A549 (cell line): ENCODE data around the gene TAF8. TPM values are rescaled to one million over a fixed set of nuclear protein-coding genes. Genes with fewer than 3 reads are reported as not detected.

Experiments
- ATAC-seq, 2 experiments: fragments of 200-7000 bp in 1 of 2; fragments of >200 bp in 1 of 2; cut with Nextera tagmentation in 1 of 2; cut with Tn5 transposase in 1 of 2; 3 replicates each; pipeline versions ENCODE4 v1.8.0 to v1.9.1; 2018 to 2020; ENCODE audit warnings: mild to moderate bottlenecking in 1 of 2, moderate library complexity in 1 of 2
- CTCF ChIA-PET: fragments of 300-600 bp; sonication (Branson Sonifier 250); formaldehyde crosslinking; extraction: SDS; loops from one replicate; lab custom pipeline; 2021; ENCODE audit warnings: antibody characterized with exemption, inconsistent platforms; lab: Yijun Ruan, JAX
- POLR2A ChIA-PET: fragments of 350-600 bp; formaldehyde crosslinking; extraction: SDS; loops from one replicate; lab custom pipeline; 2021; ENCODE audit warnings: antibody characterized with exemption, inconsistent platforms; lab: Yijun Ruan, JAX
- DNase-seq, 2 experiments: peaks; one replicate each; pipeline versions ENCODE4 v3.0.0 to v3.0.0-alpha.2; 2011 to 2016; ENCODE audit warnings: low read depth in 1 of 2, low spot score in 1 of 2
- FAIRE-seq: peaks from 2 replicates; lab custom pipeline; 2011; peaks lifted over from hg19 to GRCh38; lab: Jason Lieb, UNC
- H3K27ac ChIP-seq, 2 experiments: fragments of >200 bp; sonication (Bioruptor Twin); formaldehyde crosslinking; 3 replicates each; pipeline ENCODE4 v1.5.1; 2016 to 2017
- H3K4me1 ChIP-seq: fragments of >200 bp; sonication (Bioruptor Twin); formaldehyde crosslinking; 3 replicates; pipeline ENCODE4 v1.6.1; 2016
- H3K4me2 ChIP-seq: fragments of >200 bp; sonication (Bioruptor Twin); formaldehyde crosslinking; 3 replicates; pipeline ENCODE4 v1.6.1; 2016
- H3K4me3 ChIP-seq: fragments of >200 bp; sonication (Bioruptor Twin); formaldehyde crosslinking; 3 replicates; pipeline ENCODE4 v1.5.1; 2016
- H3K9me3 ChIP-seq: fragments of >200 bp; sonication (Bioruptor Twin); formaldehyde crosslinking; 3 replicates; pipeline ENCODE4 v1.6.1; 2016
- CBX8 ChIP-seq: fragments of 200-600 bp; sonication (generic); IDR thresholded peaks from 2 replicates; pipeline ENCODE4 v1.6.1; 2016
- EP300 ChIP-seq, 2 experiments: fragments of >200 bp; sonication (Bioruptor Twin); formaldehyde crosslinking; IDR thresholded peaks; 2 replicates in 1 of 2; 3 replicates in 1 of 2; pipeline ENCODE4 v1.6.1; 2016 to 2017
- FOSB ChIP-seq: fragments of 250-450 bp; sonication (Bioruptor Pico); IDR thresholded peaks from 2 replicates; pipeline ENCODE4 v1.5.0; 2020; ENCODE audit warnings: mild to moderate bottlenecking, moderate library complexity
- FOSL2 ChIP-seq, 2 experiments: fragments of 450-650 bp in 1 of 2; fragments of >200 bp in 1 of 2; sonication (Bioruptor Twin) in 1 of 2; formaldehyde crosslinking; IDR thresholded peaks; 2 replicates each; pipeline versions ENCODE4 v1.5.0 to v1.6.1; 2016 to 2020; ENCODE audit warnings: mild to moderate bottlenecking in 1 of 2, moderate library complexity in 1 of 2
- HEYL ChIP-seq: fragments of 250-450 bp; sonication (Bioruptor Pico); IDR thresholded peaks from 2 replicates; pipeline ENCODE4 v1.8.0; 2021; ENCODE audit warnings: mild to moderate bottlenecking, moderate library complexity
- JUN ChIP-seq, 2 experiments: fragments of >200 bp; sonication (Bioruptor Twin); formaldehyde crosslinking; IDR thresholded peaks; 2 replicates in 1 of 2; 3 replicates in 1 of 2; pipeline ENCODE4 v1.6.1; 2016 to 2017
- KDM1A ChIP-seq: fragments of 200-600 bp; sonication (generic); IDR thresholded peaks from 2 replicates; pipeline ENCODE4 v1.6.1; 2016; ENCODE audit warnings: low read depth, mild to moderate bottlenecking
- KDM5A ChIP-seq: fragments of 200-600 bp; sonication (generic); IDR thresholded peaks from 2 replicates; pipeline ENCODE4 v1.6.1; 2016; ENCODE audit warnings: antibody characterized with exemption, mild to moderate bottlenecking
- NFE2L2 ChIP-seq: fragments of 150-350 bp; conservative IDR thresholded peaks from 2 replicates; pipeline ENCODE4 v1.6.1; 2014; ENCODE audit warnings: low read length
- NR3C1 ChIP-seq: fragments of >200 bp; sonication (Bioruptor Twin); formaldehyde crosslinking; IDR thresholded peaks from 3 replicates; pipeline ENCODE4 v1.6.1; 2017
- PBX3 ChIP-seq: IDR thresholded peaks from 2 replicates; pipeline ENCODE4 v1.6.1; 2012
- POLR2A ChIP-seq: IDR thresholded peaks from 2 replicates; pipeline ENCODE4 v1.6.1; 2012; ENCODE audit warnings: mild to moderate bottlenecking, low read length
- RARB ChIP-seq: fragments of 250-450 bp; sonication (Bioruptor Pico); IDR thresholded peaks from 2 replicates; pipeline ENCODE4 v1.8.0; 2021; ENCODE audit warnings: mild to moderate bottlenecking, moderate library complexity
- REST ChIP-seq: fragments of 200-600 bp; sonication (generic); IDR thresholded peaks from 2 replicates; pipeline ENCODE4 v1.6.1; 2016; ENCODE audit warnings: antibody characterized with exemption, mild to moderate bottlenecking, moderate library complexity
- RNF2 ChIP-seq: fragments of 200-600 bp; sonication (generic); IDR thresholded peaks from 2 replicates; pipeline ENCODE4 v1.6.1; 2016; ENCODE audit warnings: low read depth, mild to moderate bottlenecking, antibody characterized with exemption, moderate library complexity, borderline replicate concordance
- SMC3 ChIP-seq: fragments of >200 bp; sonication (Bioruptor Twin); formaldehyde crosslinking; IDR thresholded peaks from 3 replicates; pipeline ENCODE4 v1.6.1; 2018; ENCODE audit warnings: inconsistent platforms
- TP53 ChIP-seq: fragments of 250-450 bp; sonication (Bioruptor Pico); IDR thresholded peaks from 2 replicates; pipeline ENCODE4 v1.5.0; 2021; ENCODE audit warnings: mild to moderate bottlenecking, moderate library complexity
- ZSCAN20 ChIP-seq: fragments of 250-450 bp; sonication (Bioruptor Pico); IDR thresholded peaks from 2 replicates; pipeline ENCODE4 v1.8.0; 2022; ENCODE audit warnings: mild to moderate bottlenecking, moderate library complexity
- WGBS: methylation state at CpG from one replicate; pipeline ENCODE4 v1.1.6; 2017; ENCODE audit errors: missing lambda C conversion rate; 5-methylcytosine and 5-hydroxymethylcytosine counted together
- polyA plus RNA-seq, 4 experiments: library from polyadenylated mRNA; depleted of rRNA in 3 of 4; stranded (reverse); fragments of >200 nt; fragmentation: RNase III in 1 of 4; extraction: RNeasy Plus Mini Kit Qiagen cat#74134 plus additional on column Dnase treatment in 1 of 4; gene quantifications; 2 replicates in 3 of 4; 3 replicates in 1 of 4; pipeline ENCODE4 v1.2.3, GENCODE V29; 2011 to 2017
- TF ChIP-seq, protein P1 (sequence below): IDR thresholded peaks from 2 replicates; pipeline ENCODE4 v1.6.1; 2012
- TF ChIP-seq, protein P2 (sequence below): IDR thresholded peaks from 2 replicates; pipeline ENCODE4 v1.6.1; 2012; ENCODE audit warnings: low read depth, borderline replicate concordance

TAF8 gene
- polyA plus RNA-seq, 2 of the 4 experiments (the other 2 are of a cell fraction): 14.0 to 18.7 TPM

GRCh38 chr6:42100029-42100901 lies 49.9 kb downstream of the TAF8 start:
- Histone ChIP-seq H3K27ac (peak overlapping the region; percentile 75 to 85), H3K9me3 (no peaks in the 10 kb centered on the region), H3K4me3 (no peak overlapping the region), H3K4me1 (peaks cover 33% of the 10 kb centered on the region), H3K4me2 (peak overlapping the region; percentile 52)
- ChIA-PET POLR2A (interaction anchor here (1.1 to 1.3 kb wide), 2 partner anchors 18 to 37 kb away, joined by 3 read pairs; no protein-coding TSS in a partner anchor), CTCF (interaction anchor here (1.6 kb wide), 1 partner anchor 37 kb away, joined by 3 read pairs; no protein-coding TSS in a partner anchor)
- ATAC-seq (peak; percentile 53 to 59; a peak in 5 of 6 replicates), DNase-seq (peak in 1 of 2 experiments; percentile 45), FAIRE-seq (no peak)
- WGBS: 46% methylated on average over 14 of the region's 14 CpGs
- no peak for TF ChIP-seq FOSL2 (IDR thresholded peaks at IDR 0.05)
- TF ChIP-seq FOSL2 (CRISPR knock-in tag; IDR thresholded peaks at IDR 0.05): no peak
- no peak for TF ChIP-seq NR3C1

DNA sequence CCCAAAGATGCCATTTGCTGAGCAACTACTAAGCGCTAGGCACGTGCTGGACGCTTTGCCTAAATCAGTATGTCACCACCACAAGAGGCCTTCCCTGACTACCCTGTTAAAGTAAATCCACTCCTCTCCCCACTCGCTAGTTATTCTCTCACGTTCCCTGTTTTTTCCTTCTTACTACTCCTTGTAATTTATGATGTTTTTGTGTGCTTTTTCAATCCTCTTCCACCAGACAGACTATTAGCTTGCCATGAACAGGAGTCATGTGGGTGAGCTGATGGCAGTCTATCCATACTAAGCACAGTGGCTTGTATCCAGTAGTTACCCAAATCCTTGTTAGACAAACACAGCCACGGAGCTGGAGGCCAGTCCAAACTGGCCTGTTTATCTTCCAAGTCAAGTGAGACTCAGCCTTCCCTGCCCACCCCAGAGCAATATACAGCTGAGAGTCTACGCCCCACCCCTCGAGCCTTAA lies 50.9 kb downstream of the TAF8 start:
- TF ChIP-seq, protein P1, sequence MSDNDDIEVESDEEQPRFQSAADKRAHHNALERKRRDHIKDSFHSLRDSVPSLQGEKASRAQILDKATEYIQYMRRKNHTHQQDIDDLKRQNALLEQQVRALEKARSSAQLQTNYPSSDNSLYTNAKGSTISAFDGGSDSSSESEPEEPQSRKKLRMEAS: no peak
- TF ChIP-seq FOSB (CRISPR knock-in tag) (no peak), KDM5A (no peak), ZSCAN20 (CRISPR knock-in tag) (no peak), RARB (CRISPR knock-in tag) (no peak), JUN (IDR thresholded peaks at IDR 0.05) (no peak), HEYL (CRISPR knock-in tag) (no peak), SMC3 (no peak), CBX8 (no peak), POLR2A (no peak), REST (no peak), KDM1A (no peak), EP300 (IDR thresholded peaks at IDR 0.05) (no peak), PBX3 (no peak), NFE2L2 (no peak), TP53 (no peak), RNF2 (no peak)
- TF ChIP-seq, protein P2, sequence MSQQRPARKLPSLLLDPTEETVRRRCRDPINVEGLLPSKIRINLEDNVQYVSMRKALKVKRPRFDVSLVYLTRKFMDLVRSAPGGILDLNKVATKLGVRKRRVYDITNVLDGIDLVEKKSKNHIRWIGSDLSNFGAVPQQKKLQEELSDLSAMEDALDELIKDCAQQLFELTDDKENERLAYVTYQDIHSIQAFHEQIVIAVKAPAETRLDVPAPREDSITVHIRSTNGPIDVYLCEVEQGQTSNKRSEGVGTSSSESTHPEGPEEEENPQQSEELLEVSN: no peak
- DNase-seq: no peak
- ChIA-PET CTCF (interaction anchor here (0.6 kb wide), 1 partner anchor 34 kb away, joined by 3 read pairs; no protein-coding TSS in a partner anchor), POLR2A (no interaction called here)
- H3K4me1 ChIP-seq: peaks cover 28% of the 10 kb centered on the region
- FAIRE-seq: no peak
- no peak overlapping the region for H3K4me3 ChIP-seq
- ATAC-seq: no peak
- peak overlapping the region; percentile 52; the same call in 2 of the 3 replicates for H3K4me2 ChIP-seq
- 87% methylated on average over 8 of the region's 8 CpGs for WGBS
- peak overlapping the region; percentile 75 to 85; a peak in 5 of 6 replicates for H3K27ac ChIP-seq
- no peaks in the 10 kb centered on the region for H3K9me3 ChIP-seq
